C1 segment of cervical spinal cord (tissue), 14 donors: ENCODE results near the gene SEC14L5.

Source experiments
- DNase-seq, 14 donors: peaks; one replicate each; lab custom pipeline; 2025; lab: John Stamatoyannopoulos, UW

SEC14L5 gene

DNA sequence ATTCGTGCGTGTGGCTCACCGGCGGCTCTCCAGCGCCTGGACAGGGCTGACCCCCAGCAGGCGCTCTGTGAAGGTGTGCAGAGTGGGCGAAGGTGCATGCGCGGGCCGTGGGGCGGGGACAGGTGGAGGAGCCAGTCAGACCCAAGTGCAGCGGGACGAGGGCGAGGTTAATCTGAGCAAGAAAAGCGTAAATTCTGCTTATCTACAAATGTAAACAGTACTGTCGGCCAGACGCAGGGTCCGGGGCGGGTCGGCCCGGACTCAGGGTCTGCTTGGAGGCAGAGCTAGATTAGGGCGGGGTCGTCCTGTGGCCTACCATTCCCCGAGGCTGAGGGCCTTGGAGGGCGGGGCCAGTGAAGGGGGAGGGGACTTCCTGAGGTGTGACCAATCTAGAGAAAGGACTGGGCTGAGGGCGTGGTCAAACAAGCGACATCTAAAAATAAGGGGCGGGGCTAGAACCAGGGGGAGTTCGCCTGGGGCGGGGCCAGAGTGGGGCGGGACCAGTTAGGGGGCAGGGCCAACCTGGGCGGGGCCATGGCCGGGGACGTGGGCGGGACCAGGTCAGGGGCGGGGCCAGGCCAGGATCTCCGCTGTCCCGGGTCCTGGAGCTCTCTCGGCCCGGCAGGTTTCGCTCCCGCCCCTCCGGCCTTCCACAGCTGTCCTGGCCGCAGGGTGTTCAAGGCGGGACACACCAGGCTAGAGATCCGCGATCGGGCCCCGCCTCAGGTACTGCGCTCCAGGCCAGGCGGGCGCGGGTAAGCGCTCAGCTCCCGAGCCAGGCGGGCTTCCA, at the start of gene SEC14L5:
TSS of gene SEC14L5 (plus strand) at position 611 of the 790 bp plus-strand sequence. CDS start 994 bp downstream, outside the sequence.
- peak; percentile 51 to 99 (median 92) for DNase-seq

DNA sequence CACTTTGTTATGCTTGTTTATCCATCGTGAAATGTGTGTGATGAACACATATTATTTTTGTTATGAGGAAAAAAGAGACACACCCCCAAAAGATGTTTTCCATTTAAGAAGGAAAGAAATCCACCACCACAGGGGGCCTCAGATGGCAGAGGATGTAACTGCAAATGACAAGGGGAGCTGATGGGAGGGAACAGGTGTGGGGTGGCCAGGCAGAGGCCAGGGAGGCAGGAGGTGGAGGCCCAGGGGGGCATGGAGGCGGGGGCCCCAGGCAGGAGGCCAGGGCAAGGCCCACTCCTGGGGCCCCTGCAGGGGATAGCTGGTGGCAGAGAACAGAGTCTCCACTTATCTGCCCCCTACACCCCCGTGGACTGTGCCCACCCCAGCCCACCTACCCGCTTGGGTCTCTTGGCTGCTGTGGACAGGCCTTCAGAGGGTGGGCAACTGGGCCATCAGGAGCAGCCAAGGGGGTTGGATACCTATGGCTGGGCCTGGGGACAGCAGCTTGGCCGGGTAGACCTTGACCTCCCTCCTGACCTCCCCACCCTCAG, 49.2 kb upstream of the SEC14L5 start:
- no peak for DNase-seq

DNA sequence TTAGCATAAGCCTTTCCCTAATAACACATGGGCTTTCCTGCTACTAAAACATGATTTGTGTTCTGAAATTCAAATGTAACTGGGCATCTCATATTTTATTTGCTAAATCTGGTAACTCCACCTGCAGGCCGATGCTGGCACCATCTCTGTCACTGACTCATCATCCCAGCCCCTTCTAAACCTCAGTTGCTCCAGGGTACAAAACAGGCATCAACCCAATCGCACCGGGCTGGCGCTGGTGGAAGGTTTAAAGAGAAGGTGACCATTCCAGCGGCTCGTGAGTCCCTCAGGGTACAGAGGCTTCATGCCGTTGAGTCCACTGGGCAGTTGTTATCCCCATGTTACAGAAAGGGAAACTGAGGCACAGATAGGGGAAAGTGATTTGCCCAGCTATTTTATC, 48.3 kb upstream of the SEC14L5 start:
- no peak for DNase-seq

DNA sequence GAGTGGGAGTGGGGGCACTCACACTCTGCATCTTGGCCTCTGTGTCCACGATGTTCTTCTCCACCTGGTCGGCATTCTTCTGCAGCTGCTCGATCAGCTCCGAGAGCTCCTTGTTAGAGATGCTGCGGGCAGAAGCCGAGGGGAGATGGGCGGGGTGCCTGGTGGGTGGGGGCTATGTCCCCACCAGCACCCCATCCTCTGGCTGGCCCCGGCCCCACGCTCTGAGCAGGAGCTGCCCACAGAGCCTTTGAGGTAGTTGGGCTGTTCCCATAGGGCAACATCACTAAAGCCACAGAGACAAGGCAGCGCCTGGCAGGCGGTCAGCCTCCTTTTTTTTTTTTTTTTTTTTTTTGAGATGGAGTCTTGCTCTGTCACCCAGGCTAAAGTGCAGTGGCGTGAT, 47.3 kb upstream of the SEC14L5 start:
- no peak for DNase-seq

DNA sequence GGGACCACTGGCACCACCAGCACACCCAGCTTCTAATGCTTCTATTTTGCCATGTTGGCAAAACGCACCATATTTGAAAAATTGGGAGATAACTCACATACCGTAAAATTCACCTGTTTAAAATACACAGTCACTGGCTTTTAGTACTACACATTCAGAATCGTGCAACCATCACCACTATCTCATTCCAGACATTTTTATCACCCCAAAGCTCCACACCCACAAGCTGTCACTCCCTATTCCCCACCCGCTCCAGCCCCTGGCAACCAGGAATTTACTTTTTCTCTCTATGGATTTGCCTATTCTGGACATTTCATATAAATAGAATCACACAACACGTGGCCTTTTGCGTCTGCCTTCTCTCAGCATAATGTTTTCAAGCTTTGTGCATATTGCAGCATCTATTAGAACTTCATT, 46.2 kb upstream of the SEC14L5 start:
- DNase-seq: no peak

DNA sequence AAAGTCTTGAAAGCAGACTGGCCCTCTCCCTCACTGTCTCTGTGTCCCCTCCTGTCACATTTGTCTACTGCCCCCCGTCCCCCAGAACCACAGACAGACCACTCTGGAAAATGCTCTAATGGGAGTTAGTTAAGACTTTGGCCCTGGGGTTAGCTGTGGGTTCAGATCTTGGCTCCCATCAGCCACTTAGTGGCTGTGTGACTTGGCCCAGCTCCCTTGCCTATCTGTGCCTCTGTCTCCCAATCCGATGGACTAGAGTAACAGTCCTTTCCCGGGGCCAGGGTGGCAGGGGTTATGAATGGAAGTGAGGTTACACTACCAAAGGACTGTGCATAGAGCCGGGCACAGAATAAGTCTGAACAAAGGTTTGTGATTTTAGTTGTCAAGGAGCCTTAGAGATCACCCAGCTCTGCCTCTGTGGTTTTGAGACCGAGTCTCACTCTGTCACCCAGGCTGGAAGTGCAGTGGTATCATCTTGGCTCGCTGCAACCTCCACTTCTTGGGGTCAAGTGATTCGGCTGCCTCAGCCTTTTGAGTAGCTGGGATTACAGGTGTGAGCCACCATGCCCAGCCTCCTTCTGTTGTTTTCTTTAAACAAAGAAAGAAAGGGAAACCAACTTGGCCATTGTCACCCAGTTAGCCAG, 44.9 kb upstream of the SEC14L5 start:
- DNase-seq: no peak

DNA sequence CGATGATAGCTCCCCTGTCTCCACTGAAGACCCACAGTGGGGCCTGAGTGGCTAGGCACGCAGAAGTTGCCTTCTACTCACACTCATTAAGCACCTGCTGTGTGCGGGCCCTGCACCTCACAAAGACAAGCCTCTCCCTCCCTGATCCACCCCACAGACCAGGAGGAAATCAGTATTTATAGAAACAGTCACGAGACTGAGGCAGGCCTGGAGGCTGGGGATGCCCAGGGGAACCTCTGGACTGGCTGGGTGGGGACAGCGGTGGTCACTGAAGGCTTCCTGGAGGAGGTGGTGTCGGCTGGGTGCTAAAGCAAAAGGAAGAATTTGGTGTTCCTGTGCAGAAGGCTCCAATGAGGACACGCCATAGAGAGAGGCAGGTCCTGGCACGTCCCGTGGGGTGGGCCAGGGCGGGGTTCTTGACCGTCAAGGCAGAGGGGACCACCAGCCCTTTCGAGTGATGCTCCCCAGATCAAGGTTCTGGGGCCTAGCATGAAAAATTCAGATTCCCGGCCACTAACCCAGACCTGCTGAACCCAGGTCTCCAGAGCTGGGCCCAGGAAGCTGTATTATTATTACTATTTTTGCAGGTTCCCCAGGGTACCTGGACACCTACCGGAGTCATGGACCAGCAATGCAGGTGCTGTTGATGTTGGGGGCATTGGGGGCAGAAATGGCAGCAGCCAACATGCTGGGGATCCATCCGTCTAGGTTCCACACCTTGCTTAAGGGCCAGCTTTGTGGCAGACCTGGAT, 44.2 kb upstream of the SEC14L5 start:
- DNase-seq: no peak

DNA sequence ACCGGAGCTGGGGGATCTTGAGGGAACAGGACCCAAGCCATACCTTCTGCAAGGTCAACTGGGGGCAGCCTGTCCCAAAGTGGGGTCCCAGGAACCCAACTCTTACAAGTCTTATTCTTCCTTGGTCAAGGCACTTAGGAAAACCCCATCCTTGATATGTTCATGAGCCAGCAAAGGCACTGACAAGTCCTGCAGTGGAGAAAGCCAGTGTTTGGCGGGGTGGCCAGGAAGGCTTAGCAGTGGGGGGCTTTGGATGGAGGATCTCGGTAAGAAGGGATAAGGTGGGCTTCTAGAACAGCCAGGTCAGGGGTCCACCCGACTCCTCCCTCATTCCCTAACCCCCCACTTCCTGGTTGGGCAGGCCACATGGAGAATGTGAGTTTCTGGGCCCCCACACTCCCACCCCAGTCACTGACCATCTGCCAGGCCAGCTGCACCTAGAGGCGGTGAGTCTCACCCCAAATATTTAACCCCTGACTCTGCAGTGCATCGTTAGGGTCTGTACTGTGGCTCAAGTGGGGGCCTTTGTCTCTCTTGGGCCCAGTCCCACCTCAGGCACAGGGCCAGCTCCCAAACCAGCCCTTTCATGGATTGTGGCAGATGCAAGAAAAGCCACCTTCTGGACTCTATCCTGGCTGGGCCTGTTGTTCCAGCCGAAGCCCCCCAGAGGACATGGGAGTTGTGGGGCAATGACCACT, 43.5 kb upstream of the SEC14L5 start:
- no peak for DNase-seq

DNA sequence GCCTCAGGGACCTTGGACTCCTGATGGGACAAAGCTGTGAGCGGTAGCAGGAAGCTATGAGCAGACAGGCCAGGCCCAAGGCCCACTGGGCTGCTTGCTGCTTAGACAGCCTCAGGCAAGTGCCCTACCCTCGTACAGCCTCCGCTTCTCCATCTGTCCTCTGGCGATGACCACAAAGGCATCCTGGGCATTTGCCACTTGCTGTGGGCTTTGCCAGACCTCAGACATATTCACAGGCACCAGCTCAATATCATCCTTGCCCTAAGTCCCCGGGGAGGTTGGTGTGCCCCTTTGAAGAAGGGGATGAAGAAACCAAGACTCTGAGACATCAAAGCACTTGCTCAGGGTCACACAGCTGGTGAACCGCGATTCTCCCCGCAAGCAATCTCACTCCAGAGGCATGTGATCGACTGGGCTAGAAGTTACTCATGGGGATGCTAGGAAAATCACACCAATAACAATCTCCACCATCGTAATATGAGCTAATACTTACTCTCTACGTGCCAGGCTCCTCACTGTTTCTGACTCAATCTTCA, 42.8 kb upstream of the SEC14L5 start:
- no peak for DNase-seq

DNA sequence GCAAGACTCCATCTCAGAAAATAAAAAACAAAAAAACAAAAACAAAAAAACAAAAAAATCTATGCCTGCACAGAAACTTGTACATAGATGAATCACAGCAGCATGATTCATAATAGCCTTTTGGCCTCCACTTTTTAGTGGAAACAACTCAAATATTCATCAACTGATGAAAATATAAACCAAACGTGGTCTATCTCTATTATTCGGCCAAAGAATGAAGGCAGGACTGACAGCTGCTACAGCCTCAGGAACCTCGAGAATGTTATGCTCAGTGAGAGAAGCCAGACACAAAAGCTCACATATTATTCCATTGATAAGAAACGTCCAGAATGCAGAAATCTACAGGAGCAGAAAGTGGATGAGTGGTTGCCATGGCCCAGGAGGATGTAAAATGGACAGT, 41.0 kb upstream of the SEC14L5 start:
- no peak for DNase-seq

DNA sequence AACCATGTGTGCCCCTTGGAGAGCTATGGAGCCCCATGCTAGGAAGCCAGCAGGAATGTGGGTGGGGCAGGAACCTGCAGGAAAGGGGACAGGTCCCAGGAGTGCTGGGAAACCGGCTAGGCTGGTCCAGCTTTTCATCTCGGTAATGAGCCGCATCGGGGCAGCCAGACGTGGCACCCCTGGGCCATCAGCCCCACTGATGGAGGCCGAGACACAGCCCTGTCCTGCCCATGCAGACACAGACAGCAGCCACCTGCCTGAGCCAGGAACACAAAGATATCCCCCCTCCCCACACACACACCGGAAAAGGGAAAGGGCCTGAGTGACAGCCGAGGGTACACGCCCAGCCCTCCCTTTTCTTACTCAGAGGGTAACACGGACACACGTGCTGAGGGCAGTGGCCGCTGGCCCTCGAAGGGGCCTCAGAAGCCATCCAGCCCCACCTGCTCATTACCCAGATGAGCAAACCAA, 39.3 kb upstream of the SEC14L5 start:
- DNase-seq: no peak

DNA sequence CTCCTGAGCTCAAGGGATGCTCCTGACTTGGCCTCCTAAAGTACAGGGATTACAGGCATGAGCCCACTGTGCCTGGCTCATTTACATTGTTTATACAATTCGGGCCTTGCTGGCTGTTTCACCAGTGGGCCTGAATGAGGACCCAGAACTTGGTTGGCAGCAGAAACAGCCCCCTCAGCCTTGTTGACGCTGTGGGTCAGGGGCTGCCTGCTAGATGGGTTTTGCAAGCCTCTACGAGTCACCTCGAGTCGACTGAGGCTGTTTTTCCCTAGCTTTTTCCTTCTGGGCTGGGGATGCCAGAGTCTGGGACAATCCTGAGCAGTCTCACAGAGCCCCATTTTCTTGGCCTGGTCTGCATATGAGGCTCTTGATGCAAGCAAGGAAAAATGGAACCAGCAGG, 37.3 kb upstream of the SEC14L5 start:
- DNase-seq: no peak

DNA sequence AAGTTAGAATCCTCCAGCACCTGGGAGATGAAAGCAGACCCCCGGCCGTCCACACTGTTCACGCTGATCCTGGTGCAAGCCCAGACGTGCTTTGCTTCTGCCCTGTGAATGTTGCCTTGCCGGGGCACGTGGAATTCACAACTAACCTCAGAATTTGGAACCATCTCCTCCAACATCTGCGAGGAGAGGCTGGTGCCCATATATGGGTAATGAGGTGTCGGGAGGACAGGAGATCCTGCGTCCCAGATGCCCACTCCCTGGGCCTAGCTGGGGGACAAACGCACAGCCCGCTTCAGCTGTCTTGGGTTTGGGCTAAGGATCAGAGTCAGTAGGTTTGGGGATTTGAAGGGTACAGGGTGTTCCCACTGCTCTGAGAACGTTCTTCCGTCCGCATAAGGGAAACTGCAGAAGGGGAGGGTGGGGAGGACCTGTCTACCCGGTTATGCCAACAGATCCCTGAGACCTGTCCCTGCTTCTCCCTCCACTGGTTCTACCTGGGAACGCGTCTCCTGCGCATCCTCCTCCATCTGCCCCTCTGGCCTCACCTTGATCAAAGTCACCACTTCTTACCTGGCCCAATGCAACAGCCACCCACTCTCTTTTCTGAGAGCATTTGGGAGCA, 35.3 kb upstream of the SEC14L5 start:
- DNase-seq: no peak

DNA sequence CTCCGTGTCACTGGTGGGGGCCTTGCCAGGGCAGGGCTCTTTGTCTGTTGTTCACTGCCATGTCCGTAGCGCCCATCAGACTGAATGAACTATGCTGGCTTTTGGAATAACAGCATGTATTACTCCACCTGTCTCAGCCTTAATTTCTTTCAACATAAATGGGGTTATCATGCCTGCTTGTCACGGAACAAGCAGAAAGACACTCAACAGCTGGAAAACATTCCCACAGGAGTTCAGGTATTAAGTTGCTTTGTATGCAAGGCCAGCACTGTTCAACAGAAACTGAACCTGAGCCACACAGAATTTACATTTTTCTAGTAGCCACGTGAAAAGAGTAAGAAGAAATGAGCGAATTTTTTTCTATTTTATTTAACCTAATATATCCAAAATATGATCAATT, 34.3 kb upstream of the SEC14L5 start:
- no peak for DNase-seq

DNA sequence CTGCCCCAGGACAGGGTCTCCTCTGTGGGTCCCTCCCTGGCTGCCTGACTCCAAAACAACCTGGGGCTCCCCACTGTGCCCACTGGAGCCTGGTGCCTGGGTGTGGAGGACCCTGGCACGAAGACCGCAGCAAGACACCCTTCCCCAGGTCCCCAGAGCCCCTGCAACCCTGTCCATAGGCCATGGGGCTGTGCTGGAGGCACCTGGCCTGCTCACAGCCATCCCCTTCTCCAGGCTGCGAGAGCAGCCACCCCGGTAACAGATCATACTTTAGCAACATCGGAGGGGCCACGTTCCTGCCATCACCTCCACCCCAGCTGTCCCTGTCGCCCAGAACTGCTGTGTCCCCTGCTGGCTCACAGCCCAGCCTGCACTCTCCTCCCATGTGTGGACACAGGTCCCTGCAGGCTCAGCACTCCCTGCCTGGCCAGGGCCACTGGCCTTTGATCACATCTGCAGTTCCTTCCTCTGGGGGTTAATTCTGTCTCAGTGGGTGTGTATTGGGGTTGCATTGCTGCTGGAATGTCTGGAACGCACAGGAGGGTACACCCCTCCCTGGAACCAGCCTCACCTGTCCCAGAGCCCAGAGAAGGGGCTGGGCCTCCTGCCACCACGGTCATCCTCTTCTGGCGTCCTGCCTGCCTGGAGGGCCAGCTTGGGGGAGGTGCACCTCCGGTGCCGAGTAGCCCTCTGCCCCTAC, 33.4 kb upstream of the SEC14L5 start:
- DNase-seq: no peak

DNA sequence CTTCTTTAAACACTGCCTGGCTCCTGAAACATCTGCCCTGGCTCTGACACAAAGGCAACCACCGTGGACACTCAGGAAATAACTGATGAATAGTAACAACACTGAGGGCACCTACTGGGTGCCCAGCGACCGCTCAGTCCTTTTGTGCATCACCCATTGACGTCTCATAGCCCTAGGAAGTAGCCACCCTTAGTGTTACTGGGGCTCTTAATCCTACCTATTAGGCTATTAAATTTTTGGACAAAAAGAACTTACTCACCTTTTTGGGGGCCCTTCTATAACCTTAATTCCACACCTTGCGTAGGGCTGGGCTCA, 32.9 kb upstream of the SEC14L5 start:
- no peak for DNase-seq

DNA sequence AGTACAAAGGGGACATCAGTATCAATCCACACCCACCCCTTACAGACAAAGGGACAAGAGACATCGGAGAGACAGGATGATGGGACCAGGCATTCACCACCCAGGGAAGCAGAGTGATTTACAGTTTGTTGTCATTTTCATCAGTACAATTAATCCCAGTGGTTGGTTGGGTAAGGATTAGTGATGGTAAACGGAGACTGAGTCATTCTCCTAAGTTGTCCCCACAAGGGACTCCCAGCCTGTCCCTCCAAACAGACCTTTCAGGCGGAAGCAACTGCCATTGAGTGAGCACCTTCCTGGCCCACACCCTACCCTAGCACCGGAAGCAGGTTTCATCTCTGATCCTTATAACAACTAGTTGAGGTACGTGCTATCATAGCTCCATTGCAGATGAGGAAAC, 32.3 kb upstream of the SEC14L5 start:
- no peak for DNase-seq

DNA sequence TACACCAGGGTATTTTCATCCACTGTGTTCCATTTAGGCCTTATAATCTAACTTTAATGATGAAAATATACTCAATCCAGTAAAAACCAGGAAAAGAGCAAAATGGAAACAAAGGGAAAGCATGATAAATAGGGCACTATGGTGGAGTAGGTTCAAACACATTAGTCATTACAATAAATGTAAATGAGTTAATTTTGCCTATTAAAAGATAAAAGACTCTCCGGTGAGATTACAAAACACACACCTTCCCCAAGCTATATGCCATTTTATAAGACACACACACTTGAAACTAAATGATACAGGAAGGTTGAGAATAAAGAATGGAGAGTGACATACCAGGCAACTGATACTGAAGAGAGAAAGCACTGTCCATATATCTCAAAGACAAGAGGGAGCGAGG, 31.2 kb upstream of the SEC14L5 start:
- DNase-seq: no peak

DNA sequence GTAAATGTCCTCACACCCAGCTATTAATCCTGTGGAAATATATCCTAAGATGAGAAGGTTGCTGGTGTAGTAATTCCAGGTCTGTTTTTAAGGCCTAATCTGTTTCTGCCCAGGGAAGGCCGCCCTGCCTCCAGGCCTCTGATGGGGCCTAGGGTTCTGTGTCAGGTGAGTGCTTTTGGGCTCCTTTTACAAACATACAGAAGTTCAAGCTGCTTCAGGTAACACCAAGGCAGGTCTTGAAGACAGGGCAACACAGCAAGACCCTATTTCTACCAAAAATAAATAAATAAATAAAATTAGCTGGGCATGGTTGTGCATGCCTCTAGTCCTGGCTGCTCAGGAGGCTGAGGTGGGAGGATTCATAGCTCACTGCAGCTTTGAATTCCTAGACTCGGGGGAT, 30.5 kb upstream of the SEC14L5 start:
- DNase-seq: no peak

DNA sequence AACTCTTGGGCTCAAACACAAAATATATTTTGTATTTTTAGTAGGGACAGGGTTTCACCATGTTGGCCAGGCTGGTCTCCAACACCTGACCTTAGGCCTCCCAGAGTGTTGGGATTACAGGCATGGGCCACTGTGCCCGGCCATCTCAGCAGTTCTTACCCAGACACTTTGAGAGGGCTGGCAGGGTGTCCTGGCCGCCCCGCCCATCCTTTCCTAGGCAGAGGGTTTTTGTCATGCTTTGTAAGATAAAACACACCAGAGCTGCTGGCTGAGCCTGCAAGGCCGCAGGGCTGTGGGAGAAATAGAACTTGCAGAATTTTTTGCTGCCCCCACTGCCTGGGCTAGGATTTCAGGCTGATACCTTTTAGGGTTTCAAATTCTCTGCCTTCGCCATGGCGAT, 29.9 kb upstream of the SEC14L5 start:
- no peak for DNase-seq
